NCI-H748 (cell line): ENCODE data around the gene LSM14B.
A peak's percentile ranks its signal among the peaks of the same experiment; 100 is the strongest.

Experiments
- DNase-seq: peaks from one replicate; lab custom pipeline; 2025; ENCODE audit not compliant: unreplicated experiment; lab: John Stamatoyannopoulos, UW

LSM14B gene

DNA sequence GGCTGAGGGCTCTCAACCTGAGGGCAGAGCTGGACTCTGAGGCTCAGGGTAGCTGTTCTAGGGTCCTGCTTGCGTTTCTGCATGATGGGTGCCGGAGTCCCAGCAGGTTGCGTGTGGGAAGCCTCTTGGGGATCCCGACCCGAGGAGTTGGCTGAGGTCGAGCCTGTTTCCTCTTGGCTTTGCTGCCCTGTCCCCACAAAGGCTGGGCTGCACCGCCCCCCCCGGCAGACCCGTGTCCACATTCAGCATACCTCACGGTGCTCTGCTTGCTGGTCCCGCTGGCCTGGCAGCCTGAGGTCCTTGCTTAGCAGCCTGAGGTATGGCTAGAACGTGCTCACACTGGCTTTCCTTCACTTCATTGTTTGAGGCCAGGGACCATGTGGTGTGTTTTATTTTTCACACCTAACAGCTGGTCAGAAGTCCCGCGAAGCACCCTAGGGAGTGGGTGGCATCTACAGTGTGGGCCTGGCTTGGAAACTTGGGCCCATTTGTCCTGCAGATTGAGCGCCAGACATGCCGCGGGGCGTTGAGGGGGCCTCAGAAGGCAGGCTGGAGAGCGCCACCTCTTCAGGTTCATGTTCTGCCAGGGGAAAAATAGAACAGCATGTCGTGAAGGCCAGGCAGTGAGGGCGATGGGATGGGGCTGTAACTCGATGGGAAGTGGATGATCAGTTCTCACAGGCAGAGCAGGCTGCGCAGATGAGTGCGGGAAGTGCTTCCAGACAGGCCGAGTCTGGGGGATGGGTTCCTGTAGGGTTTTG lies 9.5 kb downstream of the LSM14B start:
- no peak for DNase-seq

DNA sequence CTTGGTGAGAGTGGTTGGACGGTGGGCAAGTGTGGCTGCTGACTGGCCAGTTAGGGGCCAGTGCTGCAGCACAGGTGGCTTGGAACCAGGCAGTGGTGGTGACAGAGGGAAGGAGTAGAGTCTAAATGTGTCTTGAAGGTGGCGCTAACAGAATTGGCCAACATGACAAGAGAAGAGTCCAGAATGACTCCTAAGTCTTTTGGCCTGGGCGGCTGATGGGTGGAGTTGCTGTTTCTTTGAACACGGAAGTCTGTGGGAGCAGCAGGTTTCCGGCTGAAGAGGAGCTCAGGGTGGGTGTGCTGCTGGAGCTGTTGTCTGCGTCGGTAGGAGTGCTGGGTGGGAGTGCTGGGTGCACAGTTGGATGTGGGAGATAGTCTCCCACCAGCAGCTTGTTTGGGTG lies 10.1 kb downstream of the LSM14B start:
- no peak for DNase-seq

DNA sequence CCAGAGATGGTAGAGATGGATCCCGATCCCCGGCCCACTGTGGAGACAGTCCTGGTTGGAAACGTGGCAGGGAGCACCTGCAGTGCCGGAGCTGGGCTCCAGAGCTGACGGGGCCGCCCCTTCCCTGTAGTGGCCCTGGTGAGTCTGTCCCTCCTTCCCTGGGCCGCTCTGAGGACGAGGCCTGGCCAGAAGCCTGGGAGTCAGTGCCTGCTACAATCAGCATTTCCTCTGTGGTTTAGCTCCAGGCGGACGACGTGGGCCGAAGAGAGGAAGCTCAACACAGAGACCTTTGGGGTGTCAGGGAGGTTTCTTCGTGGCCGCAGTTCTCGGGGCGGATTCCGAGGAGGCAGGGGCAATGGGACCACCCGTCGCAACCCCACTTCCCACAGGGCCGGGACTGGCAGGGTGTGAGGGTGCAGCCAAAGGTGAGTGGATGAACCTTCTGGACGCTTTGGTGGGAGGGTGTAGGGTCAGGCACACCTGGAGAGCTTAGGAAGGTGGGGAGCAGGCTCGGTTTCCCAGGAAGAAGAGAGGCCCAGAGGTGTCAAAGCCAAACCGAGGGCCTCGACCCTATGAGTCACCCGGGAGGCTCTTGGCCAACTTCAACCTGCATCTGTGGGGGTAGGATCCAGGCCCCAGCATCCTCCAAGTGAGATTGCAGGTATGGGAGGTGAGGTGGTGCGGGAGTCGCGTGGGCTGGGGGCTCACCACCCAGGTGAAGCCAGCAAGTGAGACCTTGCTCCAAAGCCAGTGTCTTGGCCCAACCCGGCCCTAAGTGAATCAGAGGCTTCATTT lies 11.0 kb downstream of the LSM14B start:
- DNase-seq: no peak

DNA sequence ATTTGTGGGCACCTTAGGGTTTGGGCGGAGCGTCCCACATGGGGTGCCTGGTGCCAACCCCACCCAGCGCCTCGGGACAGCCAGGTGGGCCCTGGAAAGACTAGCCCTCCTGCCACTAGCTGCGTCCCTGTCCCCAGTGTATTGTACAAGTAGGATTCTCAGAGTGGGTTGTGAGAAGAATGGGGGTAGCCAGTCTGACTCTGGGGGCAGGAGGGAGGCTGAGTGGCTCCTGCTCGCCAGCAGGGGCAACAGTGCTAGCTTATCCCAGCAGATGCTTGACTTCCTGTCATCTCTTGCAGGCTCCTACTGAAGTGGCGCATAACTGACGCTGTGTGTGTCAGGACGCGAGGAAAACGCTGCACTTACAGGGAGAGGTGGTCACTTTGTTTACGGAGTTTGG lies 11.6 kb downstream of the LSM14B start:
- no peak for DNase-seq

DNA sequence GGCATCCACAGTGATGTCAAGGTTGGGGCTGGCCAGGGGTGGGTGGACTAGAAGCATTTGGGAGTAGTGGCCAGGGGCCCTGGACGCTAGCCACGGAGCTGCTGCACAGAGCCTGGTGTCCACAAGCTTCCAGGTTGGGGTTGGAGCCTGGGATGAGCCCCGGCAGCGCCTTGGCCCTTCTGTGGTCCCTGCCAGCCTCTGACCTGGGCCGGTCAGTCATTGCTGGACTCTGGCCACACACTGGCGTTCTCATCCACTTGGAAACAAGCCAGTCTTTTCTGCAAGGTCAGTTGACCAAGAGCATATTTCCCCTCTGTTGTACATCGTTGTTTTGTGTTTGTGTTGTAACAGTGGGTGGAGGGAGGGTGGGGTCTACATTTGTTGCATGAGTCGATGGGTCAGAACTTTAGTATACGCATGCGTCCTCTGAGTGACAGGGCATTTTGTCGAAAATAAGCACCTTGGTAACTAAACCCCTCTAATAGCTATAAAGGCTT lies 12.5 kb downstream of the LSM14B start:
- no peak for DNase-seq

DNA sequence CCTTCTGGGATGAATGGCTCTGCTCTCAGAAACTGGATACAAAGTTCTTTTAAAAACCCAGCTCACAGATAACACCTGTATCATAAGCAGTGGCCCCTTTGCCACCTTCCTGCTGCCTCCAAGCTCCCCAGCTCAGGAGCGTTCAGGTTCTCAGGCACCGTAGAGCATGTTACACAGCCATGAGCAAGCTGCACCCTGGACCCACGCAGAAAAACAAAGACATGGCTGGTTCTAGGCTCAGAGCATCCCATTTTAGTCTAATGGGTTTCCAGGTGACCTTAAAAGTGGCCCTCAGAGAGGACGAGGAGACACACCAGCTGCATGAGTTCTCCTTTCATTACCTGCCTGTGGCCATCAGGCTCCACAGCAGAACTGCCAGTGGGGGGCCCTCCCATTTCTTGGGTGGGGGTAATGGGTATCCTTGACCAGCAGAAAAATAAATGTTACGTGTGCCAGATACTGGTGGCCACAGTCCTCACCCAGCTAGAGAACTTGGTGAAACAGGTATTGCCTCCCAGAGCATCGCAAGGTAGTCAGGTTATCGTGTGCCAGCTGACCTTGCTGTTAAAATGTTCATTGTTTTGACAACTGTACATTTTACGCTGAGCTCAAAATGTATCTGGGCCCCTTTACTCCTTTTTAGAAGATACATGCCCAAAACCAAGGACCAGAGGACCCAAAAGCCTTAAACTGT lies 13.4 kb downstream of the LSM14B start:
- no peak for DNase-seq

DNA sequence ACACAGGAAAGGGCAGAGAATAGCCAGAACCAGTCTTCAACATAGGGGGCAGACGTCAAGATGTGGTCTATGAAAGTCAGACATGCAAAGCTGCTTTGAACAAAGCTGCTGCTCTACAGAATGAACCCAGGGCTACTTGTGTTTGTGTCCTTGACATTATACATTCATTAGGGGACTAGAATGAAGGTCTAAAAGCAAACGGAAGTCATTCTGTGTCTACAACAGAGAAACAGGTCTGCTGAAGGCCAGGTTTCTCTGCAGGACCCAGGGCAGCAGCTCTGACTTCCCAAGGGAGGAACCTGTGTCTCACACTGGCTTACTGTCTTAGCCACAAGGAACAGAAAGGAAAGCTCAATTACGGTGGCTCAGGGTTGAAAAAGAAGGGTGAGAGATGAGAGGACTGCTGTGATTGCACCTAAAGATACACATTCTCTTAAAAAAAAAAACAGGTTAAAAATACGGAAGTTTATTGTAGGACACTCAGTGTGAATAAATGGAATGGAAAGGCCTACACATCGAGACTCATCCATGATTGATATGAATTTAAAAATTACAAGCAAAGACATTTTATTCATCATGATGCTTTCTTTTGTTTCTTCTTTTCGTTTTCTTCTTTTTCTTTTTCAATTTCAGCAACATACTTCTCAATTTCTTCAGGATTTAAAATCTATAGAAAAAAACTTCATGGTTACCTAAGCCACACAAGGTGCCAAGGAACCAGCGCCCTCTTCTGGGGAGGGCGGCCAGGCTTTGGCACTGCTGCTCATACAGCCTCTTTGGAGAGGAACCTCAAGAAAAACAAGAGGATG lies 14.2 kb downstream of the LSM14B start:
- DNase-seq: peak; percentile 44

DNA sequence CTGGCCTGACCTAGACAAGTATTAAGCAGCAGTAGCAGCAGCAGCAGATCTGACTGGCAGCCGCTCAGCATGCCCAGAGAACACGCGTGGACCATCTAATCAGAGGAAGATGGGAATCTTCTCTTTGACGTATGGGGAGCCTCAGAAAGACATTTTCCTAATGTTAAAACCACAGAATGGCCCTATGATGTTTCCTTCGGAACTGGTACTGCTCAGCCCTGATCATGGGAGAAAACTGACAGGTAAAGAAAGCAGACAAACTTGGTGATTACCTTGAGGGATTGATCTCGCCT lies 14.8 kb downstream of the LSM14B start:
- DNase-seq: no peak

DNA sequence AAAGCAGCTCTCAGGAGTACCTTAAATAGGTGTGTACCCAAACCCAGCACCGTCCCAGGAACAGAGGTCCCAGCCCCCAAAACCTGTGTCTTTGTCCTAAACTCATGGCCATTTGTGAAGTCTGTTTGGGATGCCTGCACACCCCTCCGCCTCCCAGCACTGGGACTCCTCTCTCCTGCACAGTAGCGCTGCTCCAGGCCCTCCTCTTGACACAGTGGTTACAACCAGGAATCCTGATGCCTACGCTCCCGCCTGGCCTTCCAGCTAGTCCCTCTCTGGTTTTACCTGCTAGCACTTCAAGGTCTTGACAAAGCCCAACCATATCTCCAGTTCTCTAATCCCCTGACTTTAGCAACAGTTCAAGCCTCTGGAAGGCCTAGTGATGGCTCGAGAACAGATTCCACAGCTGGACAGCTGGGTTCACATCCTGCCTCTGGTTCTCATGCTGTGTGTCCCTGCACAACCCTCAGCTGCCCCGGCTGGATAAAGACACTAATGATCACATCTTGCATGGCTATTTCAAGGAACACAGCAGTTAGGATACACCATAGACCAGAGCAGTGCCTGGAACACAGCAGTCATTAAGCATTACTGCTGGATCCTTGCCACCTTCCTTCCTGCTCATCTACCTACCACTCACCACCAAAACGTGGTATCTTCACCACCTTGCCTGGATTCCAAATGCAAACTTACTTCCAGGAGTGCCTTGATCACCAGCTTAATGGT lies 15.4 kb downstream of the LSM14B start:
- no peak for DNase-seq

DNA sequence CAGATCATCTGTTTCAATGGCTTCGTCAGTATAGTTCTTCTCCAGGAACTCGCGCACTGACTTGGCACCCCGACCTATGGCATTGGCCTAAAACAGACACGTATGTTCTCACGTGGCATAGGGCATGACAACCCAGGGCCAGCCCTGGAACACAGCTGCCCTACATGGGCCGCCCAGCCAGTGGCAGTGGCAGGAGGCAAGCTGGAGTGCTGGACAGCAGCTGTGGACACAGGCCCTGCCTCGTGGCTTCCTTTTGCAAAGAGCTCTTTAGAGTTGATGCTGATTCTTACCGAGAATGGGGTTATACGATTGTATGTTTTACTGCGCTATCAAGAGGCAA lies 15.9 kb downstream of the LSM14B start:
- no peak for DNase-seq

DNA sequence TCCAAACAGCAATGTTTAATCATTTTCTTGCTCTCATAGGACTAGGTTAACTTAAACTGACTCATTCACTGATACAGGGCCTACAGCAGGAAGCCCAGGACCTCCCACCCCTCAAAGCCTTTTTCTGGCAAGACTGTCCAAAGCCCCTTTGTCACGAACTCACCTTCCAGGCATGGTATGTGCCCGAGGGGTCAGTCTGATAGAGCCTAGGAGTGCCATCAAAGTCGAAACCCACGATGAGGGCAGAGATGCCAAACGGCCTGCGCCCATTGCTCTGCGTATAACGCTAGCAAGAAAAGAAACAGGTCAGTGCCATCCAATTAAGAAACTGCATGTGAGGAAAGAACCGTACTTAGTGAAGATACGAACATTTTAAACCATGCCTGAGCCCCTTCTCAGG lies 16.6 kb downstream of the LSM14B start:
- DNase-seq: no peak

DNA sequence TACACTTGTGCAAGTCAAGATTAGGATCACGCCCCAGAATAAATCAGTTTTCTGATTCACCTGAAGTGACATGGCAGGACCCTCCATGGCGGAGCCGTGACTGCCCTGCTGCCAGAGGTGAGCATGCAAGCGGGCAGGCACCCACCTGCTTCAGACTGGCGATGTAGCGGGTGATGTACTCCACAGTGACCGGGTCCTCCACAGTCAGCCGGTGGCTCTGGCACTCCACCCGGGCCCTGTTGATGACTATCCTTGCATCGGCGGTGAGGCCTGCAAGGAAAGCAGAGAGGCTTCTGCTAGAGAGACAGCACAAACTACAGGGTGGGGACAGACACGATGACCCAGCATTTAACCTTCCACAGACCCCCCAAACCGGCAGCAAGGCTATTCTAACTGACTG lies 17.4 kb downstream of the LSM14B start:
- no peak for DNase-seq

DNA sequence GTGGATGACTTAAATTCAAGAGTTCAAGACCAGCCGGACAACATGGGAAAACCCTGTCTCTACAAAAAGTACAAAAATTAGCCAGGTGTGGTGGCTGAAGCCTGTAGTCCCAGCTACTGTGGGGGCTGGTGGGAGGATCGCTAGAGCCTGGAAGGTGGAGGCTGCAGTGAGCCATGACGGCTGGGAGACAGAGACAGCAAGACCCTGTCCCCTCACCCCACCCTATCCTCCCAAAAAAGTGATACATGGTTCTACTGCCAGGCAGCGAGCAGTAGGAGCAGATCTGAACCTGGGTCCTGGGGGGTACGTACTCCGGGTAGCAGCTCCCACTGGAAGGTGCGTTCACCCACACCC lies 18.7 kb downstream of the LSM14B start:
- DNase-seq: no peak

DNA sequence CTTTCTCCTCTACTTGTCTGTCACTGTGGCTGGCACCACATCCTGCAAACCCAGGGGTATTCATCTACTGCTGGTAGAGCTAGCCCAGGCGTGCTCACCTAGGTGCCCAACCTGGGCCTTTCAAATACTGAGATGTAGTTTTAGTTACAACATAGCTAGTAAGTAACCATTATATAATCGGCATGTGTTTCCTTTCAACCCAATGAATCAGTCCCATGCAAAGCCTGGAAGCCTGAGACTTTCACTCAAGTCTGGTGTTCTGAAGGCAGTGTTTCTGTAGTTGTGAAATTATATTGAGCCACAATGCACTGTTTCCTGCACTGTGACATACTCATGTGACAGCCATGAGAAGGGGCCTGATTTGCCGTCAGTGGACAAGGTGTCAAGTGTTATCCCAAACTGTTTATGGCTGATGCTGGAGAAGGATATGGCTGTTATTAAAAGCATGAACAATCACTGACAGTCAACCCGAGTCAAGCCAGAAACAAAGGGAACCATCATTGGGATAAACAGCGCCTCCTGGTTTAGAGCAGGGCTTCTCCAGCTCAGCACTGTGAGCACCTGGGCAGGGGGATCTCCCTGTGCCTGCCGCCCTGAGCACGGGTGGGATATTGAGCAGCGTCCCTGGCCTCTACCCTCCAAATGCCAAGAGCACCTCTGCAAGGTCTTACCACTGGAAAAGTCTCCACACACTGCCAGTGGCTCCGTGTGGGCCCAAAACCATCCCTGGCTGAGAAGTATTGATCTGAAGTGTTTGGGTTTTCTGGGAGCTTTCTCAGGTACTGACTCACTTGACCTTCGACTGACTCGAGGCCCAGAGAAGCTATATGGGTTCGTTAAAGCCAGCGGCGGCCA lies 19.3 kb downstream of the LSM14B start:
- peak; percentile 27 for DNase-seq

DNA sequence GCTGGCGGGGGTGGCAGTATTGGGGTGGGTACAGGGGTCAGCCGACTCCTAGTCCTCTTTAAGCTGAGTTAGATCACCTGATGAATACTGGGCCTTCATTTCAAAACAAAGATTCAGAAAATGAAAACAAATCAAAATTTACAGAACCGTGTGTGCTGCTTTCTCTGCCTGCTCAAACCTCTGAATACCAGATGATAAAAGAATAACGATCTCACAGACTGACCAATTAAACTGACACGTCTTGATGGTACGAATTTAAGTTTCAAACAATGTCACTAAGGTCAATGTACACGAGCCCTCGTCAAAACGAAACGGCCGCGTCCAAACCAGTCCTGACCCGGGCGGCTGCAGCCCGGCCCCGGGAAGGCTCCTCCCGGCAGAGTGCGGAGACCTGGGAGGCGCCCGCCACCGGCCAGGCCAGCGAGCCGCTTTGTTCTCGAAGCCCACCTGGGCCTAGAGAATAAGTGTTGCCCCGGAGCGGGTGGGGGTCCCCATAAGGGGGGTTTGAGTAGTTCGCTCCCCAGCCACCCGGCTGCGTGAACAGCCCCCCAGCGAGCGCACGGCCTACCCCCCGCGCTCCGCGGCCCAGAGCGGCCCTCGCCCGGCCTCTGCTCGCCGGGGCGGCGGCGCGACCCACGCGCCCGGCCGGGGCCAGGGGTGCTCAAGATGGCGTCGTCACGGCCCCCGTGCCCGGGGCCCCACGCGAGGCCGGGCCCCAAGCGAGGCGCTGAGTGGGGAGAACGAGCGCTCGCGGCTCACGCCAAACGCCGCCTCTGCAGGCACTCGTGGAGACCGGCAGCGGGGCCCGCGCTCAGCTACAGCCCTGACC lies 20.2 kb downstream of the LSM14B start:
- peak; percentile 24 for DNase-seq

DNA sequence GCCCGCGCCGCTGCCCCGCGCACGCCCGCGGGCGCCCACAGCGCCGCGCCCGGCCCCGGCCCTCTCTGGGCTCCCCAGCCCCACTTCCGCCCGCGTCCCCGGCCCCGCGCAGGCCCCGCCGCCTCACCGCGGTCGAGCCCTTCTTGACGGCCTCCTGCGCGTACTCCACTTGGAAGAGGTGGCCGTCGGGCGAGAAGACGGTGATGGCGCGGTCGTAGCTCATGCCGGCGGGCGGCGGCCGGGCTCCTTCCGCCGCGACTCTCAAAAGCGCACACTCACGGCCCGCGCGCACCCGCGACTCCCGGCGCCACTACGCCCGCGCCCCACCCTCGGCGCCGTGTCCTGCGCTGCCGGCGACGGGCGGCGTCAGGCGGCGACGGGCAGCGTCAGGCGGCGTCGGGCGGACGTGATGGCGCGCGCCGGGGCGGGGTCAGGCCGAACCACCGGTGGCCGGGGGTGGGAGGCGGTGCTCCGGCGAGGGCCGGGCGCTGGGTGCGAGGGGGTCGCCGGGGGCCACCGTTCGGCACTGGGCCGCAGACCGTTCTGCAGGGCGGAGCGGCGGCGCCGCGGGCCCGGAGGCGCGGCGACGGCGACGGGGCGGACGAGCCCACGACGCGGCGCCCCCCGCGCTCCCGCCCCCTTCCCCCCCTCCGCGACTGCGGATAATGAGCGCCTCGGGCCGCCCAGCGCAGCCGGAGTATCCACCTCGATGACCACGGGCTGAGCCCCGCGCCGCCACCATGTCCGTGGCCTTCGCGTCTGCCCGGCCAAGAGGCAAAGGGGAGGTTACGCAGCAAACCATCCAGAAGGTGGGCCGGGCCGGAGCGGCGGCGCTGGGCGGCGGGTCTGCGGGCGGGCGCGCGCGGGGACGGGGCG lies 21.0 kb downstream of the LSM14B start, which contains the start of the genes PSMA7 and SS18L1:
Gene PSMA7, minus strand, starts transcription at position 314 of the 876 bp plus-strand sequence. Its CDS starts 91 bp downstream, at position 223.
Gene SS18L1, plus strand, starts transcription at position 689 of the 876 bp plus-strand sequence. Its CDS starts 52 bp downstream, at position 741.
- peak; percentile 81 for DNase-seq

DNA sequence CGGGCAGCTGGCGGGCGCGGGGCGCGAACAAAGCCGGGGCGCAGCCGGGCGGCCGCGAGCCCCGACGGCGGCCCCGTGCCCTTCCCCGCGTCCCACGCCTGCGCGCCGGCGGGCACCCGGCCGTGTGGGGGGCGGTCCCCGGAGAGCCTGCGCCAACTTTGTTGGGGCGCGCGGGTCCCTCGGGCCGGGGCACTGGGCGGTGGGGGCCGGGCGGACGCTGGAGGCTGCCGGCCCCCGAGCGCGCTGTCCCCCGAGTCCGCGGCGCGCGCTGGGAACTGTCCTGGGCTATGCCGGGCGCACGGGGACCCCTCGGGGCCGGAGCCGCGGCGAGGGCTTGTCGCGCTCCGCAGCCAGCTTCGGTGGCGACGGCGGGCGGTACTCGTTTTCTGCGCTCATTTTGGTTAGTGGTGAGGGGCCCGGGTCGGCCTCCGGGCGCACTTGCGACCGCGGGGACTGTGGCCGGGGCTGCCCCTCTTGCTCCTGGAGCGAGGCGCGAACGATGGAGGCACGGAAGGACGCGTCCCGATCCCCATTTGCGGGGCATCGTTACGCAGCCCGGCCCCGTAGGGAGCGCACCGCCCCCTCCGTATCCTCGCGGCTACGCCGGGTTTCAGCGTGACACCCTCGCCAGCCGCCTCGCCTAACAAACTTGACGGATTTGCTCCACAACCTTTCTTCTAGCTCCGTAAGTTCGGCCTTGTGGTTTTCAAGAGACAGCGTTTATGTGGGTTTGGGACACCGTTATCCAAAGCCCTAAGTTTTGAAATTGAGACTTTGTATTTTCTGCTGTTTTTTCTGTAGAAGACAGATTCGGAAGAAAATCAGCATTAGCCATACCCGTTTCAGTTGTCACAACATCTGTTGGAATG lies 21.9 kb downstream of the LSM14B start:
- DNase-seq: peak; percentile 48
